Activated B cell treated with CpG ODN at 0.5 μM for 24 hours (primary cell): ENCODE data around the gene SEPTIN12. TPM values are rescaled to one million over a fixed set of nuclear protein-coding genes. Genes with fewer than 3 reads are reported as not detected.

Experiments used
- ATAC-seq: fragments of 200-7000 bp; cut with Tn5 transposase; one replicate; pipeline ENCODE4 v1.10.0; 2021; ENCODE audit warnings: low read depth, mild to moderate bottlenecking, moderate library complexity
- CTCF ChIA-PET: fragments of 350-600 bp; sonication (Branson Sonifier 250); formaldehyde crosslinking; loops from one replicate; lab custom pipeline; 2021; ENCODE audit warnings: antibody characterized with exemption; lab: Charles Lee
- POLR2A ChIA-PET: fragments of 350-600 bp; sonication (Branson Sonifier 250); formaldehyde crosslinking; loops from one replicate; lab custom pipeline; 2021; ENCODE audit warnings: antibody characterized with exemption; lab: Charles Lee
- DNase-seq: peaks from one replicate; pipeline ENCODE4 v3.0.0; 2022
- H3K27ac Mint-ChIP-seq: one replicate; pipeline ENCODE4 v1.8.0; 2020; ENCODE audit warnings: mixed read lengths
- H3K27me3 Mint-ChIP-seq: one replicate; pipeline ENCODE4 v1.8.0; 2021; ENCODE audit warnings: mixed read lengths
- H3K36me3 Mint-ChIP-seq: one replicate; pipeline ENCODE4 v1.8.0; 2021; ENCODE audit warnings: low read depth, mixed read lengths
- H3K4me1 Mint-ChIP-seq: one replicate; pipeline ENCODE4 v1.8.0; 2021; ENCODE audit warnings: mixed read lengths
- H3K4me3 Mint-ChIP-seq: one replicate; pipeline ENCODE4 v1.8.0; 2020; ENCODE audit warnings: mild to moderate bottlenecking, mixed read lengths
- H3K9me3 Mint-ChIP-seq: one replicate; pipeline ENCODE4 v1.8.0; 2020; ENCODE audit warnings: mixed read lengths
- intact Hi-C: fragments of 100-400 bp; cut with micrococcal nuclease; formaldehyde crosslinking; loops from one replicate; pipeline ENCODE4 v1.15.1; 2024
- total RNA-seq: library from RNA; stranded (reverse); gene quantifications from 2 replicates; pipeline ENCODE4 v1.2.3, GENCODE V29; 2022
- TF ChIP-seq, protein P1 (sequence below): fragments of 200-600 bp; IDR thresholded peaks from one replicate; pipeline ENCODE4 v1.8.0; 2022; ENCODE audit warnings: antibody characterized with exemption, mild to moderate bottlenecking

Gene SEPTIN12
- total RNA-seq, 1 donor from 2014 or later: not detected

DNA sequence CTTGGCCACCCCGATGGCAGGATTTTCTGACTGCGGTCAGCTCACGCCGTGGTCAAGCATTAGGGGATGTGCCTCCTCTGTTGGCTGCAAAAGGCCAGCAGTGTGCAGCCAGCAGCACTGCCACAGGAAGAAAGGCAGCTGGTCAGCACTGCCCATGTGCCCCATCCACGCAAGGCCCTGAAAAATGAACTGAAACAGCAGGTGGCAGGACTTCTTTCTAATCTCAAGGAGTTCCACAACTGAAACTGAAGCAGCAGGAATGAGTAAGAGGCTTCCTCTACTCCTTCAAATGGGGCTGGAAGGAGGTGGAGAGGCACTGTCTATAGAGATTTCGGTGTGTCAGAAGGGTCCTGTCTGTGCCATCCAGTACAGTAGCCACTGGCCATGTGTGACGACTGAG, 24.4 kb downstream of the SEPTIN12 start:
- intact Hi-C loops: no loop called here
- ATAC-seq (no peak), DNase-seq (no peak)
- H3K36me3 Mint-ChIP-seq: peaks cover 43% of the 10 kb centered on the region
- TF ChIP-seq, protein P1, sequence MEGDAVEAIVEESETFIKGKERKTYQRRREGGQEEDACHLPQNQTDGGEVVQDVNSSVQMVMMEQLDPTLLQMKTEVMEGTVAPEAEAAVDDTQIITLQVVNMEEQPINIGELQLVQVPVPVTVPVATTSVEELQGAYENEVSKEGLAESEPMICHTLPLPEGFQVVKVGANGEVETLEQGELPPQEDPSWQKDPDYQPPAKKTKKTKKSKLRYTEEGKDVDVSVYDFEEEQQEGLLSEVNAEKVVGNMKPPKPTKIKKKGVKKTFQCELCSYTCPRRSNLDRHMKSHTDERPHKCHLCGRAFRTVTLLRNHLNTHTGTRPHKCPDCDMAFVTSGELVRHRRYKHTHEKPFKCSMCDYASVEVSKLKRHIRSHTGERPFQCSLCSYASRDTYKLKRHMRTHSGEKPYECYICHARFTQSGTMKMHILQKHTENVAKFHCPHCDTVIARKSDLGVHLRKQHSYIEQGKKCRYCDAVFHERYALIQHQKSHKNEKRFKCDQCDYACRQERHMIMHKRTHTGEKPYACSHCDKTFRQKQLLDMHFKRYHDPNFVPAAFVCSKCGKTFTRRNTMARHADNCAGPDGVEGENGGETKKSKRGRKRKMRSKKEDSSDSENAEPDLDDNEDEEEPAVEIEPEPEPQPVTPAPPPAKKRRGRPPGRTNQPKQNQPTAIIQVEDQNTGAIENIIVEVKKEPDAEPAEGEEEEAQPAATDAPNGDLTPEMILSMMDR: no peak
- no peaks in the 10 kb centered on the region for H3K27me3 Mint-ChIP-seq
- CTCF ChIA-PET: no interaction called here
- POLR2A ChIA-PET: no interaction called here
- peaks cover 24% of the 10 kb centered on the region for H3K4me1 Mint-ChIP-seq
- H3K9me3 Mint-ChIP-seq: no peaks in the 10 kb centered on the region
- H3K4me3 Mint-ChIP-seq: no peak overlapping the region
- no peak overlapping the region for H3K27ac Mint-ChIP-seq

DNA sequence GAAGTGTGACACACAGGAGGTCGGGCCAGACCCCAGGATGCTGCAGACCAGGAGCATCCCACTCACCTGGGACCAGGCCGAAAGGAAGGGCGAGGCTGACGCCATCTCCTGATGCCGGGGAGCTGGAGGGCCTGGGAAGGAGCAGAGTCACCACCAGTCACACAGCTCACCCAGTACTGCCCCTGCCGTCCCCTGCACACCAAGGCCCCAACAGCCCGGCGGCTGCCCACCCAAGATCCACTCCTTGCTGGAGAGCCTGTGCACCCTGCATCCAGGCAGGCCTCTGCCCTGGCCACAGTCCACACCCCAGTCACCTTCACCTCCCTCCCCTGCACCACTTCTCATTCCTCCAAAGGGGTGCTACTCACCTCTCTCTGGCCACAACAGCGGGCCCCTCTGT, 25.9 kb downstream of the SEPTIN12 start:
- Mint-ChIP-seq H3K4me1 (peaks cover 10% of the 10 kb centered on the region), H3K9me3 (no peaks in the 10 kb centered on the region), H3K27ac (no peak overlapping the region), H3K27me3 (no peaks in the 10 kb centered on the region), H3K4me3 (no peak overlapping the region), H3K36me3 (peaks cover 54% of the 10 kb centered on the region)
- TF ChIP-seq, protein P1: no peak
- DNase-seq: no peak
- ChIA-PET POLR2A (interaction anchor here (0.6 kb wide), 1 partner anchor 299 kb away, joined by 11 read pairs; no protein-coding TSS in a partner anchor), CTCF (no interaction called here)
- ATAC-seq: no peak
- intact Hi-C loops: no loop called here

DNA sequence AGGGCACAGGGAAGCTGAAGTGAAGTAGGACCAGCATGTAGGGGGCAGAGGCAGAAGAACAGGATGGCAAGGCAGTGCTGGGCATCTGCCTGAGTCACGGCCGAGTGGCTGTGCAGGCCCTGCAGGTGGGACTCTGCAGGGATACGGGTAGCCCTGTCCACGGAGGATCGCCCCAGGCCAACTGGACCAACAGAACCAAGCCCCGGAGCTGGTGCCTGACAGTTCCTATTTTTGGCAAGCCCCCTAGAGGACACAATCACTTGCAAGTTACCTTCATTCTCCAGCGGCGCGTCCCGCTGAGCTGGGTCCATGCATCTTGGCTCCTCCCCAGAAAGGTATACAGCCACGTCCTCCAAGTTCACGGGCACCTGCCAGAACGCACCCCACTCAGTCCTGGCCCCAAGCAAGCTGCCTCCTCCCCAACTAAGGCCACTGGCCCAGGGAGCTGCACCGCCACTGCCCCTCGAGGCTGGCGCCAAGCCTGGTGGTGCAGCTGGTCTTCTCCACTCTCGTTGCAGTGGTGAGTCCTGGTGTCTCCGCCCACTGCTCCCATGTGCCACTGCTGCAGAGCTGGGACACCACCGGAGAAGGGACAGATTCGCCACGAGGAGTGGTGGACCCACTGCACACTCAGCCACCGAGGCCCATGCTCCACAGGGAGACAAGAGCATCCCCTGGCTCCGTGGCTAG, 27.8 kb downstream of the SEPTIN12 start:
- Mint-ChIP-seq H3K36me3 (peaks cover 70% of the 10 kb centered on the region), H3K4me1 (no peaks in the 10 kb centered on the region), H3K9me3 (no peaks in the 10 kb centered on the region), H3K27me3 (no peaks in the 10 kb centered on the region), H3K27ac (no peak overlapping the region), H3K4me3 (no peak overlapping the region)
- ATAC-seq (no peak), DNase-seq (no peak)
- ChIA-PET CTCF (no interaction called here), POLR2A (interaction anchor here (1.1 kb wide), 1 partner anchor 8 kb away, joined by 3 read pairs; no protein-coding TSS in a partner anchor)
- TF ChIP-seq, protein P1: no peak
- intact Hi-C loops: no loop called here

DNA sequence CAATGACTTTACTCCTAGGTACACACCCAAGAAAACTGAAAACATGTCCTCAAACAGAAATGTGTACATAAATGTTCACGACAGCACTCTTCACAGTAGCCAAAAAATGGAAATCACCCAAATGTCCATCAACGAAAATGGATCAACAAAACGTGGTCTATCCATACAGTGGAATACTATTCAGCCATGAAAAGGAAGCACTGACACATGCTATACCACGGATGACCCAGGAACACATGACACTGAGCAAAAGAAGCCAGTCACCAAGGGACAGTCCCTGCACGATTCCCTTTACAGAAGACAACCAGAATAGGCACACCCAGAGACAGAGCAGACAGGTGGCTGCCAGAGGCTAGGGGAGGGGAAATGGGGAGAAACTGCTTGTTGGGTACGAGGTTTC, 32.5 kb downstream of the SEPTIN12 start:
- Mint-ChIP-seq H3K9me3 (peaks cover 2% of the 10 kb centered on the region), H3K27me3 (no peaks in the 10 kb centered on the region), H3K4me1 (no peaks in the 10 kb centered on the region), H3K36me3 (peaks cover 70% of the 10 kb centered on the region), H3K27ac (no peak overlapping the region), H3K4me3 (no peak overlapping the region)
- ATAC-seq (no peak), DNase-seq (no peak)
- ChIA-PET POLR2A (no interaction called here), CTCF (no interaction called here)
- intact Hi-C loops: no loop called here
- TF ChIP-seq, protein P1: no peak

DNA sequence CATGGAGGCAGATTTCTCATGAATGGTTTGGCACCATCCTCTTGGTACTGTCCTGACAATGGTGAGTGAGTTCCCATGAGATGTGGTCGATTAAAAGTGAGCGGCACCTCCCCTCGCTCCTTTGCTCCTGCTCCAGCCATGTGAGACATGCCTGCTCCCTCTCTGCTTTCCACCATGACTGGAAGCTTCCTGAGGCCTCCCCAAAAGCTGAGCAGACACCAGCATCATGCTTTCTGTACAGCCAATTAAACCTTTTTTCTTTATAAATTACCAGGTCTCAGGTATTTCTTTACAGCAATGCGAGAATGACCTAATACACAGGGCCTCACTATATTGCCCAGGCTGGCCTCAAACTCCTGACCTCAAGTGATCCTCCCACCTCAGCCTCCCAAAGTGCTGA, 33.3 kb downstream of the SEPTIN12 start:
- intact Hi-C loops: no loop called here
- TF ChIP-seq, protein P1: no peak
- ATAC-seq (no peak), DNase-seq (no peak)
- Mint-ChIP-seq H3K4me3 (no peak overlapping the region), H3K9me3 (peaks cover 2% of the 10 kb centered on the region), H3K27me3 (no peaks in the 10 kb centered on the region), H3K36me3 (peaks cover 64% of the 10 kb centered on the region), H3K4me1 (no peaks in the 10 kb centered on the region), H3K27ac (no peak overlapping the region)
- POLR2A ChIA-PET: no interaction called here
- CTCF ChIA-PET: no interaction called here
